GM21576 (cell line): Measurements from ENCODE around the gene CDH13.

Experiments
- ATAC-seq: cut with Tn5 transposase; IDR thresholded peaks from one replicate; pipeline ENCODE4 v1.9.1; 2021; ENCODE audit warnings: mild to moderate bottlenecking, moderate library complexity; ENCODE audit not compliant: unreplicated experiment

Gene CDH13

DNA sequence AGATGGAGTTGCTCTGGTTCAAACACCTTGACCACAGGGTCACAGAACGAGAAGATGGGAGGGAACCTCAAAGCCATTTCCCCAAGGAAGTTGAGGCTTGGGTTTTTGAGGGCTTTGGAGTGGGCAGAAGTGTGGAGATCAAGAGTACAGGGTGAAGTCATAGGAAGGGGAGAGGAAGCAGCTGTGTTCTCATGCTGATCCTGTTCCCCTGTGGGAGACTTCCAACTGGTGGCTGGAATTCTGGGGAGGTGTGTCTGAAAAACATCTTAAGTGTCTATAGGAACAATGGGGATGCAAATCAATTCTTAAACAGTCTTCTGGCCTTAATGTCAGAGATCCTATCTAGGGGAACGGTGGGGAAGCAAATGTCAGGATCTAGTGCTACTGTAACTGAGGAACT lies 1142.2 kb downstream of the CDH13 start:
- ATAC-seq = no peak

DNA sequence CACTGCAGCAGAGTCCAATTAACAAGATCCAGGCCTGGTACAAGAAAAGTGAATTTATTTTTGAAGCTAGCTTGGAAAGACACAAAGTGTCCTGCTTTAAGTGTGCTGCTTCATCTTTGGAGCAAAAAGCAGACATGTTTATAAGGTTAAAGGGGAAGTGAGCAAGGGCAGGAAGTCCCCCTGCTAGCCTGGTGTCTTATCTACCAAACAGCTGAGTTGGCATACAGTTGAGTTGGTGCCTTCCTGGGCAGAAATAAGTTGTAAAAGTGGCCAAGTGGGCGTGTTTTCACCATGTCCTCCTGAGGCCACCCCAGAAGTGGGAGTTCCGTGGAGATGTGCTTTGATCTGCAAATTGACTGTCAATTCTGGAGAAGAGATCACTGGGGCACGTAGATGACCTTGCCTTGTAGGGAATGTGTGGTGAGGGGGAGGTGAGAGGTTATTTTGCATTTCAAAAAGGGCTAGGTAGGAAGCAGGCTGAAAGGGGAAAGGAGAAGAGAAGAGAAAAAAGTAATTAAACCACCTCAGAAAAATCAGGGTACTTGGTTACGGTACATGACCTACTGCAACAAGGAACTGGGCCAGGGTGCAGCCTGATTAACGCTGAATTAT lies 1142.7 kb downstream of the CDH13 start:
- no peak for ATAC-seq

DNA sequence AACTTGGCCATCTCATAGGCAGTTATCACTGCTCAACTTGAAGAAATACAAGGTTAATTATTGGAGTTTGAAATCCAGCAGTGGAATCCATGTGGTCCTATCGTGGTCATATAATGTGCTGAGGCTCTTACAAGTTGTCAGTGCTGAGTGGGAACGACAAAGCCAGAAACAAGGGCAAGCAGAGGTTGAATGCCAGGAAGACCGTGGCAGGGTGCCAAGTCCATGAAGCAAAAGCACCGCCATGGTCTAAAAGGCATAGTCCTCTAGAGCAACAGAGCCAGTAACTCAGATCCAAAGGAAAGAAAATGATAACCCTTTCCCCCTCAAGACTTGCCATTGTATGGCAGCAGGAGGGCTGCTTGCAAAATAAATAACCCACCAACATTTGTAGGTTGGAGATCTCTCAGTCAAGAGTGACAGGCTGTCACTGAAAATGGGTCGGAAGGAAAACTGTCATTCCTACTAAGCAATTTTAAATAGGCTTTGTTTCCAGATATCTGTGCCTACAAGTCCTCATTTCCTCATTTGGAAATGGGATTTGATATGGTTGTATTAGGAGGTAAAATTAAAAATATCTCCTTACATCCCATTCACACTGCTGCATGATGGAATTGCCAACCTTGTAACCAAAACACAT lies 1144.7 kb downstream of the CDH13 start:
- no peak for ATAC-seq

DNA sequence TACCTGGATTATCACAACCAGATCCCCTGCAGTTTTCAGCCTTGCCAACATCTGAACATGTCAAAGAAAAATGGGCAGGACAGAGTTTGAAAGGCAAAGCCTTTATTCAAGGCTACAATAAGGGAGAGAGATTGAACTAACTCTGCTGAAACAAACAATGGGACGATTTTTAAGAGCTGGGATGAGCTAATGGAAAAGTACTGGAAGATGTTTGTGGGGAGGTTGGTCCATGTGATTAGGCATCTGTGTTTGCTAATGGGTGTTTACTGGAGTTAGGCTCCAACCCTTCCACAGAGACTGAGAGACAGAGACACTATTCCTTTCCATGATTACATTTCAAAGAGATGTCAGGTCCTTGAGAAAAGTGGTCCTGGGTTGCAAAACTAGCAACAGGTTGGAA lies 1146.0 kb downstream of the CDH13 start:
- ATAC-seq = no peak

DNA sequence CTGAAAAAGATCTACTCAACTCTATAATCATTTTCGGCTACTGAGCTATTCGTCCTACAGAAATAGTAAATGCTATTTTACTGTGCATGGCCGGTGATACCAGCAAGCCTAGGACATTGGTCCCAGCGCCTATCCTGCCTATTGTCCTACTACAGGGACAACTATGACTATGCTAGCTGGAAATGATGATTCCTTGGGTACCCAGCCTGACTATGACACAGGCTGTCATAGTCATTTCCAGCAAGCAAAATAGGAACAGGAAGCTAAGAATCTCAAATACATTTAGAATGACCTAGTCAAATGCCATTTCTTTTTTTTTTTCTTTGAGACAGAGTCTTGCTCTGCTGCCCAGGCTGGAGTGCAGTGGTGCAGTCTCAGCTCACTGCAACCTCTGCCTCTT lies 1147.3 kb downstream of the CDH13 start:
- ATAC-seq = no peak

DNA sequence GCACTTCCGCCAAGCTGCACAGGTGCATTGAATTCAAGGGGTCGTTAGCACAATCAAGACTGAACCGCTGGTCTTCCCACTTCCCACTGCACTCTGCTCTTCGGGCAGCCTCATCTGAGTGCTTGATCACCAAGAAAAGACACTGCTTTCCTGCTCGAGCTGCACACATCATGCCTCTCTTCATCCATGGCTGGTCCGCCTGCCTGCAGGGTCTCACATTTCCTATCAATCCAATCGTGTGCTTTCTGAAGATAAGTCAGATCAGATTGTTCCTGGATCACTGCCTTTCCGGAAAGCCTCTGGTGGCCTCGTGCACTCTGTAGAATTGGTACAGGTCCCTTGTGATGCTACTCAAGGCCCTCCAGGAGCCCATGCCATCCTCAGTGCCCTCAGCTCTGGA lies 1150.2 kb downstream of the CDH13 start:
- ATAC-seq = no peak

DNA sequence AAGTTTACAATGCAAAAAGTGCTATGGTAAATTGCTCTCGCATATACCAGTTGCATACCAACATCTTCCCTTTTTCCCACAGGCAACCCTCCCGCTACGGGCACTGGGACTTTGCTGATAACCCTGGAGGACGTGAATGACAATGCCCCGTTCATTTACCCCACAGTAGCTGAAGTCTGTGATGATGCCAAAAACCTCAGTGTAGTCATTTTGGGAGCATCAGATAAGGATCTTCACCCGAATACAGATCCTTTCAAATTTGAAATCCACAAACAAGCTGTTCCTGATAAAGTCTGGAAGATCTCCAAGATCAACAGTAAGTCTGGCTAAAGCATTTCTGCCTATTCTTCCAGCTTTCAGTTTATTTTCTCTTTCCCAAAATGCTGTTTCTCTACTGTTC lies 1153.1 kb downstream of the CDH13 start:
- ATAC-seq = no peak

DNA sequence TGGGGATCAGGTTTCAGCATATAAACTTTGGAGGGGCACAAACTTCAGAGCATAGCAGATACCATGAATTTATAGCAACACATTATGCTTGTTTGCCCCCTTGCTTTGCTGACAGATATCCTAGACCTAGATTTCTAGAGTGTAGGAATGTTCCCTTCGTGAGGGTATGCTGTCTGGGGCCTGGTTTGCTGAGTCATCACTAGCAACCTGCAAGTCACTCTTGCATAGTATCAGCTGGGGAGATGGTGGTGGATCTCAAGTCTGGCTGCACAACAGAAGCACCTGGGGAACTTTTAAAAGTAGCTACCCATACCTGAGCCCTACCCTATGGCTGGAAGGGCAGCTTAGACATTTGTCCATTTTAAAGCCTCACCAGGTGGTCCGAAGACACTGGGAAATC lies 1158.7 kb downstream of the CDH13 start:
- no peak for ATAC-seq

DNA sequence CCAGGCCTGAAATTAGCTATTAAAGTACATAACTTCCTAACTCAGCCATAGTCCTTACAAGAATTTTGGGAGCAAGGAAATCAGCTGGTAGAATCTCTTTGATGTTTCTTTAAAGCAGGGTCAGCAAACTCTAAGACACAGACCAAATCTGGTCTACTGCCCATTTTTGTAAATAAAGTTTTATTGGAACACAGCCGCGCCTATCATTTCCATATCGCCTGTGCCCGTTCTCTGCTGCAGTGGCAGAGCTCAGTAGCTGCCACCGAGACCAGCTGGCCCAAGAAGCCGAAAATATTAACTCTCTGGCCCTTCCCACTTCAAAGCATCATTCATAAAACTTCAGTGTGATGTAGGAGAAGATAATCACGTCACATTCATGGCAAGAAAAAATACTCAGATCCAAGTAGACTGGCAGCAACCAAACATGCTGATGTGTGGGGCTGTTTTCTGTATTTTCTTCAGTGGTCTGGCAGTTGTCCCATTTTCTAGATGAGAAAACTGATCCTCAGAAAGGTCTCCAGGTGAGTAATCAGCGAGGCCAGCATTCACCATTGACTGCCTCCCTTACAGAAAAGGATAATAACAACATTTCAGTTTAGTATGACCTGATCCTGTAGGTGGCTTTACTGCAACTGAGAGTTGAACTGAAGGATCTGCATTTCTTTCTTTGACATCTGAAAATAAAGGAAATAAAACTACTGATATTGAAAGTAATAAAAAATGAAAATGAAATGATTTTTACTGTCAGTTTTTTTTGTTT lies 1163.1 kb downstream of the CDH13 start:
- ATAC-seq = no peak

DNA sequence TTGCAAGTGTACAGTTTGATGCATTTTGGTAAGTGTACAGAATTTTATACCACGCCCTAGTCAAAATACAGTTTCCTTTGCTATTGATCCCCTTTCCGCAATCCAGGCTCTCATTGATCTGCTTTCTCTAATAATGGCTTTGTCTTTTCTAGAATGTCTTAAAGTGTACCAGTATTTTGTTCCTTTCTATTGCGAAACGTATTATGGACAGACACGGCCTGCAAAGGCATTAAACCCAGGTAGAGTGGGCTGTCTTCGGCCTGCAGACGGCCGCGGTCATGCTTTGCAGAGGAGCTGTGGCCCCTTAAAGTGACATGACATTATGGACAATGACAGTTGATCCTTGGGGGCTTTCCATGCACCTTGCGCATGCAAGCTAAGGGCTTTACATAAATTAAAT lies 1165.1 kb downstream of the CDH13 start:
- ATAC-seq = no peak

DNA sequence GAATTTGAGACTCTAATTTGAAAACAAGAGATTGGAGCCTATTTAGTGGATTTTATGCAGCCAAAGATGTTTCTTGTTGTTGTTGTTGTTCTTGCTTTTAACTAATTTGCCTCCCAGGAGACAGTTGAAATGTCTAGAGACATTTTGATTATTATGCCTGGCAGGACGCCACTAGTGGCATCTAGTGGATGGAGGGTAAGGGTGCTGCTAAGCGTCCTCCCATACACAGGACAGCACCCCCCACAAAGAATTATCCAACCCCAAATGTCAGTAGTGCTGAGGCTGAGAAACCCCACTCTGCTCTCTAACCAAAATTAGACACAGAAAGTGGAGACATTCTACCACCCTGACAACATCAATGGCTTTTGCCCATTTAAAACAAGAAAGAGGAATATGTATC lies 1165.6 kb downstream of the CDH13 start:
- ATAC-seq = no peak

DNA sequence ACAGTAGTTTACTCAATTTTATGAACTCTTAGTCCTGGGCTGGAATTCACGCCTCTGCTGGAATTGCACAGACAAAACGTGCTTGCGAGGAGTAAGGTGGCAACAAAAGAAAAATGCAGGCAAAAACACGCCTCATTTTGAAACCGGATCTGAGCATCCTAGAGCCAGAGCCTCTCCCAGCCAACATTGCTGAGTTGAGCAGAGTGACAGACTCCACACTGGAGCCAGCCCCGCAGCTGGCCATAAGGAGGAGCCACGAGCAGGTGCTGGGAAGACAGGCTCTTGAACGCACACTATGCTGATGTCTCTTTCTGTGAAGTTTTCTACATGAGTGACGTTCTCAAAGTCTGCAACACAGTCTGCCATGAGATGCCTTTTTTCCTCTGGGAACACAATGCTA lies 1166.4 kb downstream of the CDH13 start:
- ATAC-seq = no peak

DNA sequence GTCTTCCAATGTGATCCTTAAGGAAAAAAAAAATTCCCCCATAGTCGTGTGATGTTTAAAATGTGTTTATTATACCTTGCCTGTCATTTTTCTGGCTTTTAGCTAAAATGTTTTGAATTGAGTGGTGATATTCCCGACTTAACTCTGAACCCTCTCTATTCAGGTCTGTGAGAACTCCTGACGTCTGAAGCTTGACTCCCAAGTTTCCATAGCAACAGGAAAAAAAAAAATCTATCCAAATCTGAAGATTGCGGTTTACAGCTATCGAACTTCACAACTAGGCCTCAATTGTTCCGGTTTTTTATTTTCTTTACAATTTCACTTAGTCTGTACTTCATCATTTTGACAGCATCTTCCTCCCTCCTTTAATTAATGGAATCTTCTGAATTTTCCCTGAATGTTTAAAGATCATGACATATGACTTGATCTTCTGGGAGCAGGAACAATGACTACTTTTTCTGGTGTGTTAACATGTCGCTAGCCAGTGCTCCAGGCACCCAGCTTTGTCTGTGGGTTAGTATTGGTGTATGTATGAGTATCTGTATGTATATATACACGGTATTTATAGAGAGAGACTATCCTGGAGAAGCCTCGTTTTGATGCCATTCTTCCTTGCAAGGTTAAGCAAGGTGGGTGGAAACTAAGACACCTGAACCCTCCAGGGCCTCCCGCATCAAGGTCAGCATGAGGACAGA lies 1168.2 kb downstream of the CDH13 start:
- no peak for ATAC-seq

DNA sequence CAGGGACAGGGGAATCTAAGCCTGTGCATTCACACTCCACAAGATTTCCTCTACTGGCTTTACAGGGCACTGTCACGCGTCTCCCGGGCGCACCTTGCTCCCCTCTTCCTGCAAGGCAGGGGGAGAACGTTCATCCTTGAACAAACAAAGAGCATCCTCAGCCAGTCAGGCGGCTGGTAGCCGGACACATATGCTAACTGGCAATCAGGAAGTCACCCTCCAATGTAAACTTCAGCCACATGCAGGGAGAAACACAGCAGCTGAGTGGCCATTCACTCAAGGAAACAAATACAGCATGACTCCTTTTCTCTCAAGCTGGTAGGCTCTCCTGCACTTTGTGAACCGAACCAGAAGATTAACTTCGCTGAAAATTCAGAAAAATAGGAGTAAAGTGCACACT lies 1170.2 kb downstream of the CDH13 start:
- no peak for ATAC-seq

DNA sequence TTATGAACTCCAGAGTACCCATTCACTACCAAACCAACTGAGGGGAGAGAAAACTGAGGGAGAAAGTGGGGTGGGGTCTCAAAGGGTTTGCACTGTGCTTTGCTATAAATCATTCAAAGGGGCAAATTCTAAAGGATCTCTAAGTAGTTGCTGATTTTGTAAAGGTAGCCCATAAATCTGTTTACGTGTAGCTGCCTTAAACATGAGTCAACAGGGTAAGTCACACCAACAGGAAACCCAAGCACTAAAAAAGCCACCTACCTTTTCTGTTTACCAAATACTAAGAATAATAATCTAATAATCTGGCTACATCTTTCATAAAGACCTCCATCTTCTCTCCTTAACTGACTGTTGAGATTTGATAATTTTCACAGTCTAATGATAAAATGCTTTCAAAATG lies 1172.6 kb downstream of the CDH13 start:
- no peak for ATAC-seq

DNA sequence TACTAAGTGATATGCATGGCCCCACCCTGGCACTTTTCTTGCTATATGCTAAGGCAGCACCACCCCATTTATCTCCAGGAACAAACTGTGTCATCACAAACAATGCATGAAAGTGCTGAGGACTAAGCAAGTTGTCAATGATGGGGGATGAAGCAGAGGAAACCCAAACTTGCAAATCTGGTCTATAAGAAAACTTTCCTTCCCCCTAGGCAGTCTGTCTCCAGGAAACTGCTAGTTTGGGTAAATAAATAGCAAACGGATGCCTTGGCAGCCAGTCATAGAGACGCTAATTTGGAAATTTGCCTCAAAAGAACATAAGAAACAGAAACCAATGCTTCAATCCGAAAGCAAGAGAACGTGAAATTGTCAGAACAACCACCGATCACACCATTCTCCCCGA lies 1175.4 kb downstream of the CDH13 start:
- peak; percentile 50 for ATAC-seq

DNA sequence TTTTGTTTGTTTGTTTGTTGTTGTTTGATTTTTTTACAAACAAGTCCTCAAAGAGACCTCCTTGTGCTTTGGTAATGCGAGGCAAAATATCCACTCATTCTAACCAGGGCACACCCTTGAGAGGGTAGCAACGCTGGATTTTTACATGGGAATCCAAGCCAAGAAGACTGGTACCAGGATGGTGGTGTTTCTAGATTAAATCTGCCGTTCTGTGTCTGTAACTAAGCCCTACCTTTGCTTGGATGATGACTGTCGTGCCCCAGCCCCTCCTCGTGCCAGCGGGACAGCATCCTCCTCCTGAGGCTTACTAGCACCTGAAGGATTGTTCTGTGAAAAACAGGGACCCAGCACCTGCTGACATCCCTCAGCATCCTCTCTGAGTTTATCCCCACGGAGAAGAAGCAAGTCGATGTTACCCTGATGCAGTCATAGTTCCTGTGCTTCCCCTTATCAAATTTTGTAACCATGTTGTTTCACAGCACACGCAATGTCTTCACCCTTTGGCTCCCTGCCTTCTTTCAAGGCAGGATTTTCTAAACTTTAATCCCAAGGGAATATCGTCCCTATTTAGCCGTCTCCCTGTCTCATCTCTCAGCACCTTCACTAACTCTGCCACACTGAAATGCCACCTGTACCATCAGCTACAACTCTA lies 1175.9 kb downstream of the CDH13 start:
- ATAC-seq = no peak

DNA sequence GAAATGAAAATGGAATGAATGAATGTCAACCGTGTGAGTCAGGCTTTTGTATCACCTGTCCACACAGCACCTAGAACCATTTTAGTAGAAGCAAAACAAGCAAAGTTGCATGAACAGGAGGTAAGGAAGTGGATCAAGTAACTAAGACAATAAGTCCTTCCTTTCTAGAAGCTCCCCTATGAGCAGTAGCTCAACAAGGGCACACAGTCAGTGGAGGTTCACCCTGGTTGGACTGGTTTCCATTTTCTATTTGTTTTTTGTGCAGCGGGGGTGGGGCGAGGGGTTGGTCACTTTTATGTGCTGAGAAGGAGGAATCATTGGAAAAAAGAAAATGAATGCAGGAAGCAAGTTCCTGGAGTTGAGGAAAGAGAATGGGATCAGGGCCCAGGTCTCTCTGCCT lies 1177.0 kb downstream of the CDH13 start:
- no peak for ATAC-seq

DNA sequence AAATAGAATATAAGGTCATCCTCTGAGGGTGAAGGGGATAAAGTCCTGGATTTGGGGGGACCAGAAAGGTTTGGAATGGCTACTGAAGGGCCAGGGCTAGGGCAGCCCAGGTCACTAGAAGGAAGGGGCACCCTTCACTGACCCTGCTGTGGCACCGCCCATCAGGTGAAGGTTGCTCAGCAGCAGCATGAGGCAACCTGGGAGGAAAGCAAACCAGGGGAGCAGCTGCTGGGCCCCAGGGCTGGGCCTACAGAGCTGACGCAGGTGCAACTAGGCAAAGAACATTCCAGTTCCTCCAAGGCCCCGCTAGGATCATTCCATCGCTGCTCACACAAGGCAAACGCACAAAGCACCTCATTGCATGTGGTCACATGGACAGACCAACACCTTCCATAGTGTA lies 1177.6 kb downstream of the CDH13 start:
- ATAC-seq = no peak

DNA sequence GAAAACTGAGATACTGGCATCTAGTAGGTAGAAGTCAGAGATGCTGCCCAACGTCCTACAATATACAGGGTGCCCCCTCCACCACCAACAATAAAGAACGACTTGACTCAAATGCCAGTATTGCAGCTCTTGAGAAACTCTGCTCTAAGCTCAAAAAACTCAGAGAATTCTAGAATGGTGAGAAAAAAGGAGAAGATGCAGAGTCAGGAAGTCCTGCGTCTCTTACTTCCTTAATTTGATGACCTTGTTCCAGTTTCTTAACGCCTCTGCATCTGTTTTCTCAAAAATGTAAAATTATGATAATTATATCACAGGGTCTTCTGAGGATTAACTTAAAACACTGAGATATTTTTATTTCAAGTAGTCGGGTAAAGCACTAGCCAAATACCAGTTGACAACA lies 1179.3 kb downstream of the CDH13 start:
- ATAC-seq = no peak

DNA sequence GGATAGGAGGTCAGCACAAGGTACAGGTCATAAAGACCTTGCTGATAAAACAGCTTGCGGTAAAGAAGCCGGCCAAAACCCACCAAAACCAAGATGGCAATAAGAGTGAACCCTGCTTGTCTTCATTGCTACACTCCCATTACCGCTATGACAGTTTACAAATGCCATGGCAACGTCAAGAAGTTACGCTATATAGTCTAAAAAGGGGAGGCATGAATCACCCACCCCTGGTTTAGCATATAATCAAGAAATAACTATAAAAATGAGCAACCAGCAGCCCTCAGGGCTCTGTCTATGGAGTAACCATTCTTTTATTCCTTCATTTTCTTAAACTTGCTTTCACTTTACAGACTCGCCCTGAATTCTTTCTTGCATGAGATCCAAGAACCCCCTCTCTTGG lies 1180.0 kb downstream of the CDH13 start:
- no peak for ATAC-seq
